Measurements from ENCODE around the gene CDC7.

- TF ChIP-seq EZH2 (IDR thresholded peaks at IDR 0.05) = no peak
- TF ChIP-seq POLR2AphosphoS5 (IDR thresholded peaks at IDR 0.05; ENCODE audit: borderline replicate concordance, low read depth, low read length) = no peak
- no peak for TF ChIP-seq FOXP2 (optimal IDR thresholded peaks at IDR 0.05; ENCODE audit: control extremely low read depth, extremely low read length, insufficient read depth)
These were observed 20.4 kb downstream of the CDC7 start for GRCh38 chr1:91520942-91521507.
